ENCODE data around the gene PYGM.
A peak's percentile ranks its signal among the peaks of the same experiment; 100 is the strongest.

The PYGM gene

GRCh38 chr11:64767344-64768299 is 7.8 kb upstream of the PYGM start:
- peak; percentile 73 for DNase-seq

DNA sequence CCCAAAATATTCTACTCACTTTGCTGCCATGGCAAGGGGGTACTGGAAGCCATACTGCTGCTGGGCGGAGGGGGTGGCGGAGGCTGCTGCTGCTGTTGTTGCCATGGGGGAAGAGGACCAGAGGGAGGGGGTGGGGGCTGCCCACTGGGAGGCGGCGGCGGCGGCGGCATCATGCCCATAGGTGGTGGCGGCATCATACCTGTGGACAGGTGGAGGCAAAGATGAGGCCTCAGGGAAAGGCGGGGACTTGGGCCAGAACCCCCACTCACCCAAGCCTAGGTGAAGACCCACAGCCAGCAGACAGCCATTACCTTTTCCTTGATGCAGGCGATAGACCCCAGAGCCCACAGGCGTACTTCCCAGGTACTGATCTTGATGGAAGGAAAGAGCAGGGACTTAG is 7.1 kb upstream of the PYGM start:
- DNase-seq = no peak

DNA sequence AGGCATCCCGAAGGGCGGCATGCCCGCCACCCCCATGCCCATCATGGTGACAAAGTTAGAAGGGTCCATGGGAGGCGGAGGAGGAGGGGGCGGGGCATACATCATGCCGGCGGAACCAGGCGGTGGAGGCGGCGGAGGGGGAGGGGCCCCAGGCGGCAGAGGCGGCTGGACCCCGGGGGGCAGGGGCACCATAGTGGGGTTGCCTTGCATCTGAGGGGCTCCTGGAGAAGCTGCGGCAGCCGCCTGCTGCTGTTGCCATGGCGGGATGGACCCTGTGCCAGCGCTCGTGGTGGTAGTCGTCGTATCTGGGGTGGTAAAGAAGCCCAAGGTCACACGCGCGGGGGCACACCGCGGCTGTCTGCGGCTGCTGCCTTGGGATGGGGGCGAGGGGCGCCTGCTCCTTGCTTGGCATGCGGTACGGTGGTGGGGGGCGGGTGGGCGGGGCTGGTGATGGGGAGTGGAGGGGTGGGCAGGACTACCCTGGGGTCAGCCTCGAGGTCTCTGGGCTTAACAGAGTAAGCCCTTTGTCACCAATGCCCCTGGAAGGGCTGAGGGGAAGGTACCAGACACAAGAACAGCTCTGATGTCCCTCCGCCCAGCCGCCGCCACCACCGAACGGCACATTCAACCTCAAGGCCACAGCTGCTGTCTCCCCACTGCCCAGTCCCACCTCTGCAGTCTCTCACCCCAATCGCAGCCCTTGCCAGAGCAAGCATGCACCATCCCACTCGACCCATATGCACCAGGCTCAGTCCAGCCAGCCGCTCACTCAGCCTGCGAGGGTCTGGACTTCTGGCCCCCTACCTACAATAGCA is 6.3 kb upstream of the PYGM start:
- no peak for DNase-seq

- no peak for DNase-seq
Measured at GRCh38 chr11:64765291-64765850, 5.6 kb upstream of the PYGM start.

DNA sequence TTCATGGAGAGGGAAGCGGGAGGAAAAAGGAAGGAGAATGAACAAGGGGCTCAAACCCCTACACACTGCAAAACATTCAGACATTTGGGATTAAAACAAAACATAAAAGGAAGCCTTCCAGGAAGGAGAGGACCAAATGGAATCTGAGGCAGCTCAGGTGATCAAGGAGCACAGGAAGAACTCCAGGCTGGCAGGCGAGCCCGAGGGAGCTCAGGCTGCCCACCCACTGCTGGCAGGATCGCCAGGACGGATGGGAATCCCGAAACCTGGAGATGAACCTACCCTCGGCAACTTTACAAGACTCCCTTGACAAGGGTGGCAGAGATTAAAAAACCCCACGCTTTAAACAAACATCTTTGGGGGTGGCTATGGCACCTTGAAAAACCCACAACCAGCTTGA is 5.0 kb upstream of the PYGM start:
- no peak for DNase-seq

DNA sequence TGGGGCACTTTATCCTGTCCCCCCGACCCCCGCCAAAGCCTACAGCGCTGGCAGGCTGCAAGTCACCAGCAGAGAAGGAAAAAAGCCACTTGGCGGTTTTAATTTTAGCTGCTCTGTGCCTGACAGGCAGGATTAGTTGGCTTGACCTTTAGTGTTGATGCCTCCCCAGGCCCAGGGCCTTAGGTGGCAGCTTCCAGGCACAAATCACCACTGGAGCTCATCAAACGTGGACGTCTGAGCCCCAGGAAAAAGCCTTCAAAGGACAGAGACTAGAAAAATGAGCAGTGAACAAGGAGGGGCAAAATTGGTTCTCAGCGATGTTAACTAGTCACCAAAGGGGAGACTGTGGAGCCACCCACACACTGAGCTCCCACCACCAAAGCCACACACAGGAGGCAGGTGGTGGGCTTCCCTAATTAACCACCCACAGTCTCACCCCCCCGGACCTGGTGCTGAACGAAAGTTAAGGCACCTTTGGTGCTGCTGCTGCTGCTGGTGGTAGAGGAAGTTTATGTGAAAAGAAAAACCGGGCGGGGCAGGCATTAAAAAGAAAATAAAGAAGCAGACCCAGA is 4.4 kb upstream of the PYGM start:
- DNase-seq = no peak

- no peak for DNase-seq
Measured at GRCh38 chr11:64763526-64764039, 3.8 kb upstream of the PYGM start.

DNA sequence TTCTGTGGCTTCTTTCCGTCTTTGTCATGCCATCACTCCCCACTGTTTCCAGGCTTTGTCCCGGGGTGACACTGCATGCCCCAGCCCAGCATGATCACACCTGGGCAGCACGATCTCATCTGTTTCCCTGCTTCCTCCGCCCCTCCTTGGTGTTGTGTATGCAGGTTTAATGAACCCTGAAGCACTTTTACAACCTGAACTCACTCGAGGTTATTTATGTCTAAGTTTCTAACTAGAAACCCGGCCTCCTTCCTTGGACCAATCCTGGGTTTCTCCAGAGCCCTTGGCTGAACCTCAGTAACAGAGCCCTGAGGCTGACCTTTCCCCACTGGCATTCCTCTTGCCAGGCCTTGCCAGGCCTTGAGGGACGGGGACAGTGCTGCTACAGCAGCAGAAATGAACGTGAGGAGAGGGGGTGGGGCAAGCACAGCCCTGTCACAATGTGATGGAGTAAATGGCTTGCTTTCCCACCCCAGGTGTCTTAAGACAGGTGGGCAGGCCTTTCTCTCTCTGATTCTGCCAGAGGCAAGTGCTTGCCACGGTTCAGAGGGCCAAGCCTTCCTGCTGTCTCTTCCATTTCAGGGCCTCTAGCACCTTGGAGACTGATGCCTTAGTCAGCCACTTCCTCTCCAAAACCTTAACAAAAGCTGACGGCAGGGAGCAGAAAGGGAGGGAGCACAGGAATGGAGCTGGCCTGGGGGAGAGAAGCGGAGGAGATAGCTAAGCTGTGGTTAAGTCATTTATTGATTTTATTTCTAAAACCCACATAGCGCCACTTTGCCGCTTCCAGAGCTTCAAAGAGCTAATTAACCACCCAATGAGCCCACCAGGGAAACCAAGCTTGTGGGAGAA is 3.1 kb upstream of the PYGM start:
- DNase-seq = peak; percentile 54

- DNase-seq = no peak
Measured at GRCh38 chr11:64762277-64762673, 2.5 kb upstream of the PYGM start.

- no peak for DNase-seq
Measured at GRCh38 chr11:64760759-64761420, 1.1 kb upstream of the PYGM start.

- DNase-seq = no peak
Measured at GRCh38 chr11:64759131-64759721, 548 bp downstream of the PYGM start.

GRCh38 chr11:64758330-64759079 is 1.3 kb downstream of the PYGM start:
- no peak for DNase-seq

DNA sequence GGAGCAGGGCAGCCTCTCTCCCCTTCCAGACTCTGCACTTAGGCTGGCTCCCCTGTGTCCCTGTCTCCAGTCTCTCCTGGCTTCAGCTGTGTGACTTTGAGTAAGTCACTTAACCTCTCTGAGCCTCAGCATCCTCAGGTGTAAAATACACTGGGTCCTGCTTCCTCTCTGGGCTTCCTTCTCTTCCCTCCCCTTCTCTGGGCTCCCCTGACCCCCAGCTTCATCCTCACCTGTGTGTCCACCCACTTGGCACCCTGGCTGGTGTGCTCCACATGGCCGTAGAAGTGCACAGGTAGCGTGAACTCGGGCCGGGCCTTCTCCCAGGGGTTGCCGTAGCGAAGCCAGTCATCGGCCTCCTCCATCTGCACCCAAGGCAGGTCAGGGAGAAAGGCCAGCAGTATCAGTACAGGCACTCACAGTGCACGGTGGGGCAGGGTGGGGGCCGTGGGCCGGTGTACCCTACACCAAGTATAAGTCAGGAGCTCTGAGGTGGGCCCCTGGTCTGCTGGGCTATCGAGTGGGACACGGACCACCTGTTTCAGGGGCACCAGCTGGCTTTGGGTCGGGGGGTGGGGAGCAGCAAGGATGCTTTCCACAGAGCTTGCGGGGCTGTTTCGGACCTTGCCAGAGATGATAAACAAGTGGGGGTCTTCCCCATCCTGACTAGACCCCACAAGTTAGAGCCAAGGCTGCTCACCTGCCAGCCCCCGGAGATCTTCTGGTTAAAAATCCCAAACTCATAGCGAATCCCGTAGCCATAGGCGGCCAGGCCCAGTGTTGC is 2.0 kb downstream of the PYGM start:
- no peak for DNase-seq

DNA sequence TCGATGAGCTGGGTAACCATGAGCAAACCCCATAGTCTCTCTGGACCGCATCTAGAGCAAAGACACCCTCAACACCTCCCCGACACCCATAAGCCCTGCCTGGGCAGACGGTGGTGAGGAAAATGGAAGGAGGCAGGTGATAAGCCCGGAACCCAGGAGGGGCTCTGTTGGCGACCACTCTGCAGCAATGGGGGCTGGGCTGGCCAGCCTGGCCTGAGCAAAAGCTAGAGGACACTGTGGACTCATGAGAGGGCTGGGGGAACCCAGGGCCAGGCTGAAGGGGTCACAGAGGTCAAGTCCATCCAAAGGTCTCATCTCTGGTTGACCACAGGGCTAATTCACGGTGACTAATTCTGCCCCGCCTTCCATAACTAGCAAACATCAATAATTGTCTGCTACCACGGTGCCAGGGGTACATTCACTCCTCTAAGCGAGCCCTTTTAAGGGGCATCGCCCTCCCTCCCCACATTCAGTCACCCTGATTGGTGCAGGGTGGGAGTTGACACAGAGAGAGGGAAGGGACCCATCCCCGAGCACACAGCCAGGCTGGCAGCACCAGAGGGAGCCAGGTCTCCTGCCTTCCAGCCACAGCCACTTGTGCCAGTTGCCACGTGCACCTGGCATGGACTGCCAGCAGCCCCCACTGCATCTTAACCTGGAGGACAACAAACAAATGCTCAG is 4.0 kb downstream of the PYGM start:
- no peak for DNase-seq

DNA sequence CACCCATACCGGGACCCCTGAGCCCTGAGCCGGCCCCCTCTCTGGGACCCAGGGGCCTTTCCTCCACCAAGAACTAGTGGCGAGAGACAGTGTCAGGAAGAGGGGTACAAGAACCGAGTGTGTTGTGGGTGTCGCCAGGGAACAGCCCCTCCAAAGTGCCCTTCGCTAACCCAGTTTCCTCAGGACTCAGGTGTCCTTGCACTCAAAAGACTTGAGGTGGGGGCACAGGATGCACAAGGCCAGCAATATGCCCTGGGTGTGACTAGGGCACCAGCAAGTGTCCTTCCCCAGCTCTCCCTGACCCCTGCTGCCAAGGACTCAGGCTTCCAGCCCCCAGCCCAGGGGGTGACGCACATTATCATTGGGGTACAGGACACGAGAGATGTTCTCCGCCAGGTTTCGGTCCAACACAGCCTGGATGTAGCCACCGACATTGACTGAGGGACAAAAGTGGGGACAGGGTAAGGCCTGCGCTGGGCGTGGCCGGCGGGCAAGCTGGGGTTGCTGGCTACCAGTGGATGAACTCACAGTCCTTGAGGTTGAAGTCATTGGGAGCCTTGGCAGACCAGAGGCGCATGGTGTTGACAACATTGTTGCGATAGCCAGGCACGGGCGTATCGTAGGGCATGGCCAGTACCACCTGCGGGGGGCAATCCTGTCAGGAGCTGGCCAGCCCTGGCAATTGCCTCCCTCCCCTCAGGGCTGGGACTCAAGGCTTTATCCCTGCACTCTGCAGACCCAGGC is 4.7 kb downstream of the PYGM start:
- DNase-seq = no peak

- DNase-seq = no peak
Measured at GRCh38 chr11:64754124-64754918, 5.5 kb downstream of the PYGM start.

Measured in fibroblast of skin of scalp (primary cell).